ENCODE data around the gene CNTN3.

CNTN3 gene

GRCh38 chr3:74606996-74607395 lies 7.5 kb downstream of the CNTN3 start:
- no peak for DNase-seq

DNA sequence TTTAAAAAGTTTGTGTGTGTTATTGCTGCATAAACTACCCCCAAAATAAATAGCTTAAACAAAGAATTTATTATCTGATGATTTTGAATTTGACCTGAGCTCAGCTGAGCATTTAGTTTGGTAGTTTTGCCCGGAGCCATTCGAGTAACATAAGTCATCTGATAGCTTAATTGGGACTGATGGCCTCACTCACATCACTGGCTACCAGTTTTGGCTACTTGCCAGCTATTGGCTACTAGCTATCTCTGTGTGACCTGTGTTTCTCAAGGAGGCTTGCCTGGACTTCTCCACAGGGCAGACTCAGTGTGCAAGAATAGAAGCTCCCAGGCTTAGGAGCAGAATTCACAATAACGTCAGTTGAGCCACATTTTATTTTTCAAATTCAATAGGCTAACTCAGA lies 9.0 kb downstream of the CNTN3 start:
- DNase-seq = no peak

DNA sequence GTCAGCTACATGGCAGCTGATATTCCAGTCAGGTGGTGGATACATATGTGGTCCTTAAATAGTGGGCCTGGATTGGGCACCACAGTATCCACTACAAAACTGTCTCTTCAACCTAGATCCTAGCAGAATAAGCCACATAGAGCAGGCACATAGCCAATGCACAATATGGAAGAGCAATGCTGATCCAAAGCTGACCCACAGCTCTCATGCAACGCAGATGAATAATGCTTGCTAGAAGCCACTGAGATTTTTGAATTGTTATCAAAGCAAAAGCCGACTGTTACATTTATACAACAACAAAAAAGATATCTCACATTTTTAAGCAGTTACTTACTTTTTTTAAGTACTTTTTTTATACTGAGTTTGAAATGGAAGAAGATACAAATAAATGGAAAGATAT lies 11.2 kb downstream of the CNTN3 start:
- no peak for DNase-seq

DNA sequence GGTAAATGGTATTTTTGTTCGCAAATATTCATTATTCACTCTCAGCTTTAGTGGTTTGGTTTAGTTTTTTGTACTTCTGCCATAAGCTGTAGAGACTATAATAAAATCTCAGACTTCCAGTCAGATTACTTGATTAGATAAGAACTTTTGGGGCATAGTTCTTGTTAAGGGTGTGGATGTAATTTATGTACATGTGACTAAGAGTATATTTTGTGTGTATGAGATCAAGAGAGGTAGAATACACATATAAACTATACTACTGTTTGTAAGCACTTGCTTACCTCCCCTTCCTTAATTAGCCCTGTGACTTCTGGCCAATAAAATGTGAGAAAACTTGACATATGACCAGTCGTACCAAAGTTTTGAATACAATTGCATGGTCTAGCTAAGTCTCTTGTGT lies 12.0 kb downstream of the CNTN3 start:
- no peak for DNase-seq

- DNase-seq = no peak
These were observed 12.7 kb downstream of the CNTN3 start for GRCh38 chr3:74601793-74602192.

DNA sequence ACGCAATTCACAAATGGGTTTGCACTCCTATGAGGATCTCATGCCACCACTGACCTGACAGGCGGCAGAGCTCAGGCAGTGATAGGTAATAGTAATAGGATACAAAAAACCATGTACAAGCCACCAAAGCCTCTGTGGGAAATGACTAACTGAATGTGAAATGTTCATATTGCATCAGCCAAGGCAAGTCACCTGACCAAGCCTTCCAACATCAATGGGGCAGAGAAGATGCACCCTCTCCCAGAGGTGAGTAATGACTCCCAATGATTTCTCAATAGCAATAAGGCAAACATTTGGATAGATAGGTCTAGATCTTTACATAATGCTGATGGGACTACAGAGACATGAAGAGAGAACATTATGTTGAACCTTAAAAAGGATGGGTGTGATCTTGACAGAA lies 14.9 kb downstream of the CNTN3 start:
- no peak for DNase-seq

- DNase-seq = no peak
These were observed 21.3 kb downstream of the CNTN3 start for GRCh38 chr3:74593152-74593551.

- no peak for DNase-seq
These were observed 22.1 kb downstream of the CNTN3 start for GRCh38 chr3:74592359-74592758.

GRCh38 chr3:74591946-74592345 lies 22.5 kb downstream of the CNTN3 start:
- DNase-seq = no peak

- no peak for DNase-seq
These were observed 23.1 kb downstream of the CNTN3 start for GRCh38 chr3:74591342-74591741.

DNA sequence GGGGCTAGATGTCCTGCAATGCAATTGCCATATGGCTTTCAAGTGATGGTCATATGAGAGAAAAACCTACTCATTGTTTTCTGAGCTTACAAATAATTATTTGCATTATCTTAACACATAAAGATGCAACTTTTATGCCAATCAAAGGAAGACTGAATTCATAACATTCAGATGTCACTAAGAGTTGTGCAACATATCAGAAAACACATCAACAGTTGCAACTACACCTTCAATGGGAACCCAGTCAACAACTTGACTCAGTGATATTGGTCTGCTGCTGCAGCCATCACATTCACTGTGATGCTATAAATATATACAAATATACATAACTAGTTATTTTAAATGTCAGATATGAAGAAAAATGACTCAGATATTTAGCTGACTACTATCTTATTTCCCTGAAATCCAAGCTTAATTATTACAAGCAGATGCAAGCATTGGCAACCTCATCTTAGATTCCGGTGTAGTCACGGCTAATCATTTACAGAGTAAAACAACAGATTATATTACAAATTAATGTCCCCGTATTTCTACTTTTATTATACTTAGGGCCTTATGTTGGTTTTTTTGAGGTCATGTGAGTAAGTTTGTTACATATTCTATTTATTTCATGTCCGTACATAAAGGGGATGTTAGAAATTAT lies 23.7 kb downstream of the CNTN3 start:
- DNase-seq = no peak

GRCh38 chr3:74584782-74585181 lies 29.7 kb downstream of the CNTN3 start:
- no peak for DNase-seq

GRCh38 chr3:74582982-74583381 lies 31.5 kb downstream of the CNTN3 start:
- DNase-seq = no peak

- no peak for DNase-seq
These were observed 38.6 kb downstream of the CNTN3 start for GRCh38 chr3:74575857-74576256.

- no peak for DNase-seq
These were observed 43.3 kb downstream of the CNTN3 start for GRCh38 chr3:74571118-74571517.
